ENCODE data around the gene GUCY1A1.

Gene GUCY1A1

DNA sequence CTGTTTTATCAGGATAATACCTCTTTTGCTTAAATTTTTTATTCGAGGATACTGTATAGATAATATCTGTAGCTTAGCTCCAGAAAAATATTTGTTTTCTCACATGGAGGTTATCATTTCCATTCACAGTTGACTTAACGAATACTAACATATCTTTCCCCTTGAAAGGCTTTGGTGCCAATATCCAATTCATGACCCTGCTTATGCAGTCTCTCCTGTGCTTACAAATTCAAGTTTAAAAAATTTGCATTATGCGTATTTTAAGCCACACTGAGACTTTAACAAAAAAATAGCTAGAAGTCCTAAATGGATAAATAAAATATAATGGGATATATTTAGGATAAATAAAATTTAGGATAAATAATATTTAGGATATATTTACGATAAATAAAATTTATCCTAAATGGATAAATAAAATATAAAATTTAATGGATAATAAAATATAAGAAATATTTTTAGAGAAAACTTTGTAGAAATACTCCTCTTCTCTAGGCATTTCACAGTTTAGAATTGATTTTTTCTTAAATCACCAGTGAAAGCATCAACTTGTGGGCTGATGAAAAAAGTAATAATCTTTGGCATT is 114.7 kb downstream of the GUCY1A1 start:
- Mint-ChIP-seq H3K4me3 (no peak overlapping the region), H3K27ac (no peak overlapping the region), H3K9me3 (no peaks in the 10 kb centered on the region), H3K36me3 (ENCODE audit: low read depth) (no peaks in the 10 kb centered on the region), H3K27me3 (peaks cover 10% of the 10 kb centered on the region), H3K4me1 (ENCODE audit: low read depth) (no peaks in the 10 kb centered on the region)

Measured in stimulated activated naive CD8-positive, alpha-beta T cell treated with anti-CD3 and anti-CD28 coated beads, Interleukin-15, Interleukin-2, amounts not matched to agents 100 ng/mL and 50 ng/mL, for 24 hours (primary cell).